ENCODE measurements around the gene NKD2.

- TF ChIP-seq CTCF (IDR thresholded peaks at IDR 0.05) (no peak), POLR2A (IDR thresholded peaks at IDR 0.05) (no peak)
Measured at GRCh38 chr5:1055896-1056610, 47.5 kb downstream of the NKD2 start.
